T47D (cell line): ENCODE data around the gene PPARA.

Experiments
- DNase-seq, 2 experiments: peaks; one replicate each; pipeline versions ENCODE4 v3.0.0 to v3.0.0-alpha.2; 2011 to 2012; ENCODE audit warnings: low read depth in 1 of 2, low spot score in 1 of 2
- JUND ChIP-seq: IDR thresholded peaks from 2 replicates; pipeline ENCODE4 v1.6.1; 2012; ENCODE audit warnings: low read depth
- in situ Hi-C: cut with HindIII; loops from 2 replicates; pipeline ENCODE4 v1.10.0; 2016; ENCODE audit warnings: low sequenced_read_pairs, low pct_unique_long_range_greater_than_20kb

Gene PPARA

GRCh38 chr22:46108564-46109473, 41.5 kb upstream of the PPARA start:
- no peak for DNase-seq
- TF ChIP-seq JUND = no peak
- in situ Hi-C loops = no loop called here

DNA sequence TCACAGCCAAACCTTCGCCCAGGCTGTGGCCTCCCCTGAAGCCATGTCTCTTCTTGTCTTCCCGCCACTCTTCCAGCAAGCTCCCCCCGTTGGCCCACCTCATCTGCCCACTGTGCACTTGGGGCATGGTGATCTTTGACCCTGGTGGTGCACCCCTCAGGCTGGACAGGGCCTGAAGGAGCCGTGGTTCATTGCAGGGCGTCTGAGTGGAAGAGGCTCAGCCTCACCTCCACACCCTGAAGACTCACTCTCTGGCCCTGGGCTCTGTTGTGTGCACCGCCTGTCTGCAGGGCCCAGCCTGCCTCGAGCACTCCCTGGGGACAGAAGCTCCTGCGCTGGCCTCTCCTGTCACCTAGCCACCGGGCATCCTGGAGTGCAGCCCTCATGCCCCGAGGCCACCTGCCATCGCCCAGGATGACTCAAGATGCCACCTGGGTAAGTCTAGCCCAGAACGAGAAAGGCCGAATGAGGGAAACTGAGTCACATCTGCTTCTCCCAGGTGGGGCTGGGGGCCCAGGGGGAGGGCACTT, 40.8 kb upstream of the PPARA start:
- DNase-seq = no peak
- no peak for TF ChIP-seq JUND
- in situ Hi-C loops = no loop called here

DNA sequence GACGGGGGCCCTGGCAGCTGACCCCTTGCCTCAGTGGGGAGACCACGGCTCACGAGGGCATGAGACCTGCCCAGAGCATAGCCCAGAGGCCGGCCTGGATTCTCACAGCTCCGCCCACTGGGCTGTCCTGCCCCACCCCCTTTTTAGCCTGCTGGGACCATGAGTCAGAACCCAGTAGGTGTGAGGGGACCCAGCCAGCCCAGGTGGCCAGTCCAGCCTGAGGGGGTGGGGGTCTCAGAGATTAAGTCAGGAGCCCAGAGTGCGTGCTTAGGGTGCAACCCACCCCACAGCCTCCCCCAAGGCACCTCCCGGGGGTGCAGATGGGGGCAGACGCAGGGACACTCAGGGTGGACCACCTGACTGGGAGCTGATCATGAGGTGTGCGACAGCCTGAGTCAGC, 40.1 kb upstream of the PPARA start:
- in situ Hi-C loops = no loop called here
- DNase-seq = no peak

GRCh38 chr22:46111645-46112306, 38.5 kb upstream of the PPARA start:
- in situ Hi-C loops = no loop called here
- DNase-seq = no peak
- no peak for TF ChIP-seq JUND

More for the DNA sequence above, 40.1 kb upstream of the PPARA start:
- no peak for TF ChIP-seq JUND

DNA sequence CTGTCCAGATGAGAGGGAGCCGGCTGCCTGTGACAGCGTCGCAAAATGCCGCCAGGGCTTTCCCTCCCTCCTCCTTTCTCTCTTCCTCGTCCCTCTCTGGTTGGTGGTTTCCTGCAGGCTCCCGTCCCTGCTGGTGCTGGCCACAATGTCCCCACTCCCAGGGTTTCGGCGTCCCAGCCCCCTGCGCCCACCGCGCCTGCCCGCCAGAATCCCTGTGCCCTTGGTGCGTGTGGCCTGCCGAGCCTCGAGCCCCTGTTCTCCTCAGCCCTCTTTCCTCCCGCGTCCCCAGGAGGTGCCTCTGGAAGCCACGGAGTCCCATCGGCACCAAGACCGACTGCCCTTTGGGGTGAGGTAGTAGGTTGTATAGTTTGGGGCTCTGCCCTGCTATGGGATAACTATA, 37.9 kb upstream of the PPARA start:
- TF ChIP-seq JUND = no peak
- DNase-seq = no peak
- in situ Hi-C loops = no loop called here

DNA sequence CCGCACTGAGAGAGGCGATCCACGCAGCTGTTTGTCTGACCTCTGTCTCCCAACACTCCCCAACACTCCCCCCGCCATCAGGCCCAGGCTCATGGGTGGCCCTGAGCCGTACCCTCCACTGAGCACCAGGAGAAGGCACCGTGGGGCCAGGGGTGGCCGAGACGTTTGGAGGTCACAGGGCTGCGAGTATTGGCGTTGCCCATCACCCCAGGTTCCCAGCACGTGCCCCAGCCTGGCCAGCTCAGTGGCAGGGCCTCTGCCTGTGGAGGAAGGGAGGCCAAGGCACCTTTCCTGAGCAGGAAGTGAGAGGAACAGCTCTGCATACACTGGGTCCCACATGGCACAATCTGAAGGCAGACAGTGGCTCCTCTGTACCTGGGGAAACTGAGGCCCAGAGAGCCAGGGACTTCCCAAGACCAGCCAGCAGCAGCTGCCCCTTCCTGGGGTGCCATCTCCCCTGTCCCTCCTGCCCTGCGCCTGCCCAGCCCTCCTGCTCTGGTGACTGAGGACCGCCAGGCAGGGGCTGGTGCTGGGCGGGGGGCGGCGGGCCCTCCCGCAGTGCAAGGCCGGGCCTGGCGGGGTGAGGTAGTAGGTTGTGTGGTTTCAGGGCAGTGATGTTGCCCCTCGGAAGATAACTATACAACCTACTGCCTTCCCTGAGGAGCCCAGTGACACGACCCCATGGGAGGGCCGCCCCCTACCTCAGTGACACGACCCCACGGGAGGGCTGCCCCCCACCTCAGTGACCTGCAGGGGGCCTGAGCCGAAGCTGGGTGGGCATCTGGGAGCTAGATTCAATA, 37.0 kb upstream of the PPARA start:
- in situ Hi-C loops = no loop called here
- no peak for DNase-seq
- TF ChIP-seq JUND = no peak

- no peak for DNase-seq
- no peak for TF ChIP-seq JUND
- in situ Hi-C loops = no loop called here
These were observed 36.3 kb upstream of the PPARA start for GRCh38 chr22:46113910-46114517.

GRCh38 chr22:46114518-46115387, 35.6 kb upstream of the PPARA start:
- DNase-seq = no peak
- in situ Hi-C loops = no loop called here
- TF ChIP-seq JUND = no peak

DNA sequence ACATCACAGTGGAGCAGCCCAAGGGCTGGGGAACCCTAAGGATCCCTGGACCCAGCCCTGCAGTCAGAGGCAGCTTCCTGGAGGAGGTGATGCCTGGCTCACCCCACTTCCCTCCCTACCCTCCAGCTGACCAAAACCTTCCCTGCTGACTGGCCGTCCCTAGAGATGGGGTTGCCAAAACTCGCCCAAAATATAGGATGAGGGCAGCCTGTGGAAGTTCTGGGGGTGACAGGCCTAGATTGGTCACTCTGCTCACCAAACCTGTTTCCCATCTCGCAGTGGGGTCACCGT, 35.0 kb upstream of the PPARA start:
- no peak for DNase-seq
- no peak for TF ChIP-seq JUND
- in situ Hi-C loops = no loop called here

DNA sequence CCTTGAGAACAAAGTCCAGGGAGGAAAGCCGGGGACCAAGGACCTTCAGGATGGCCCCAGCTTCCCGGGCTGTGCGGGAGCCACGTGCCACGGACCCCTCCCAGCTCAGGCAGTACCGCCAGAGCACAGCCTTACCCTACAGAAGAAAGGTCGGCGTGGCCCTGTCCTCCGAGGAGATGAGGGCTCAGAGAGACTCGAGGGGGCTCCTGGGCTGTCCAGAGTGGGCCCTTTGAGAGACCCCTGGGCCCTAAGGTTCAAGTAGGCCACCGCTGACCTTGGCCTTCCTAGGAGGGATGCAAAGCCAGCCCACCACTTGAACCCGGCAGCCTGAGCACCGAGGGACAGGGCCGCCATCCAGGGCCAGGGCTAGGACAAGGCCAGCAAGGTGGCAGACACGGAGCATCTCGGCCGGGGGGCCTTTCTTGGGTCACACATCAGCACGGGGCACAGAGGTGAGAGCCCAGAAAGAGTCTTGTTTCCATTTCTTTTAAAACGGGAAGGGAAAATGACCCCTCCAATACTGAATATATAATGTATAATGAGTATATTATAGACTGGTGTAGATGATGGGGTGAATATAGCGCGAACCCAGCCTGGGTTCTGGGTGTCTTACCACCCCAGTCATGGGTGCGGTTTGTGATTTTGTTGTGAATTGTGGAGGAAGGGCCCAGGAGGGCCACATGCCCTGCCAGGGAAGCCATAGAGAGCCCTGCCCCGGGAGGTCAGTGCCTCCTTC, 34.4 kb upstream of the PPARA start:
- in situ Hi-C loops = no loop called here
- no peak for DNase-seq
- no peak for TF ChIP-seq JUND

- TF ChIP-seq JUND = no peak
- in situ Hi-C loops = no loop called here
- peak; percentile 73 to 81 for DNase-seq
These were observed 33.8 kb upstream of the PPARA start for GRCh38 chr22:46116491-46116958.
